ENCODE measurements around the gene CACNA1C.

The CACNA1C gene

DNA sequence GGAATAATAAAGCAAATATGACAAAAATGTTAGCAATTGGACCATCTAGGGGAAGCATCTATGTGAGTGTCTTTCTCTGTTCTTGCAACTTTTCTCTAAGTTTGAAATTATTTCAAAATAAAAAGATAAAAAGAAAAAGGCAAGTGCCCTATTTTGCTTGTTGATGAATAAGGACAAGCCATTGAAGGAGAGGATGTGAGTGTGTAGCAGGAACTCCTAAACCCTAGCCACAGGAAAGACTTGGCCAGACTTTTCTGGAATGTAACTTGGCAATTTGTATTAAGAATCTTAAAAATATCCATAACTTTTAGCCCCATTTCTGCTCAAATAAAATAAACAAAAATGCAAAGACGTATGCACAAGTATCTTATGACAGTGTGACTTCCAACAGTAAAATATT, 279.4 kb downstream of the CACNA1C start:
- in situ Hi-C loops (cut with HindIII; ENCODE audit: low pct_unique_long_range_greater_than_20kb, low sequenced_read_pairs) = no loop called here
- no peak for TF ChIP-seq JUND (IDR thresholded peaks at IDR 0.05; ENCODE audit: low read depth)
- DNase-seq (ENCODE audit: low read depth in 1 of 2, low spot score in 1 of 2) = no peak

DNA sequence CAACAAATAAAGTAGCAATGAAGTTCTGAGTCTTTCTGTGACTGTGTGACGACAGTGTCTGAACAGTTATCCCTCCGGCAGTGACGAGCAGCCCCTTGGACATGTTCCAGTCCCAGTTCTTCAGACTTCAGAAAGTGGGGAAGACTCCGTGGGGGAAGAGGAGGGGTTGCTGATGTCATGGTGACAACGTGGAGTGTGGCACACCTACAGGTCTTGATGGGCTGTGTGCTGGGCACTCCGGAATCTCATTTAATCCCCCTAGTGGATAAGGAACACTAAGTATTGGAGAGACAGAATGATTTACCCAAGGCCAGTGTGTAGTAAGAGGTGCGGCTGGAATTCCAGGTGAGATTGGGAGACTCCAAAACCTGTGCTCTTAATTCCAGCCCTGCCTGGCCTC, 280.2 kb downstream of the CACNA1C start:
- in situ Hi-C loops (cut with HindIII; ENCODE audit: low pct_unique_long_range_greater_than_20kb, low sequenced_read_pairs) = no loop called here
- DNase-seq (ENCODE audit: low read depth in 1 of 2, low spot score in 1 of 2) = no peak
- no peak for TF ChIP-seq JUND (IDR thresholded peaks at IDR 0.05; ENCODE audit: low read depth)

DNA sequence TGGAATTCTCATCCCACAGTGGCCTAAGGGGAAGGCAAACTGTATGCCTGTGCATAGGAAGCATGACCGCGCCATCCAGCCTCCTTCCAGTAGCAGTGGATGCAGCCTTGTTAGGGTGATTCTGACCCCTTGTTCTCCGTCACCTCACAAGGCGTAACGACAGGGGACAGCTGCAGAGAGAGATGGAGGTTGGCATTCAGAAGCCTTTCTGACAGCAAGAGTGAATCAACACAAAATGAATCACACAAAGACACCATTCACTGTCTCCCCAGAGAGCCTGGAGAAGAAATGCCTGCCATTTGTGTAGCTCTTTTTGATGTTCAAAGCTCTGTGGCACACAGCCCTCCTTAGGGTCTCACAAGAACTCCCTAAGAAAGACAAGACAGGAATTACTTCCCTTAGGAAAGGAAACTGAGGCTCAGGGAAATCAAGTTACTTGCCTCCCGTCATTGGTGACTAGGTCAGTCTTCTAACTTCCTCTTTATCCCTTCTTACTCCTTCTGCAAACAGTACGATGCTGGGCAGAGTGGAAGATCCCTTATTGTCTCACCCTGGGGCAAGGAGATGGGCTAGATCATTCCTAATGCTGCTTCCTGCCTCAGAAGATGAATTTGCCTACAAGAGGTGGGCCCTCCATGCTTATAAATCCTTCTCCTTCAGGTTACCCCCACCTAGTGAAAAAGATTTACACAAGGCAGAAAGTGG, 280.9 kb downstream of the CACNA1C start:
- in situ Hi-C loops (cut with HindIII; ENCODE audit: low pct_unique_long_range_greater_than_20kb, low sequenced_read_pairs) = no loop called here
- TF ChIP-seq JUND (IDR thresholded peaks at IDR 0.05; ENCODE audit: low read depth) = no peak
- no peak for DNase-seq (ENCODE audit: low read depth in 1 of 2, low spot score in 1 of 2)

DNA sequence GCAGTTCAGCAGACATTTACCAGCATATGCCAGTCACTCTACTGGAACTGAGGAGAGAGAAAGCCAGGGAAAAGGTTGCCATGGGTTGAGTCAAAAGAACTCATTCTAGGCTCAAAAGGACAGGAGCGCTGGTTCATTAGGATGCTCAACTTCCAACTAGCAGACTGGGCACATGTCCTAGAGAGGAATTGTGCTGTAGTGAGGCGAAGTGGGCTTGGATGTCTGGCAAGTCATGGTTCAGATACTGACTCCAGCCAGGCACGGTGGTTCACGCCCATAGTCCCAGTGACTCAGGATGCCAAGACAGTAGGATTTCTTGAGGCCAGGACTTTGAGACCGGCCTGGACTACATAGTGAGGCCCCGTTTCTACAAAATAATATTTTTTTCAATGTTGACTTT, 281.5 kb downstream of the CACNA1C start:
- in situ Hi-C loops (cut with HindIII; ENCODE audit: low pct_unique_long_range_greater_than_20kb, low sequenced_read_pairs) = no loop called here
- no peak for TF ChIP-seq JUND (IDR thresholded peaks at IDR 0.05; ENCODE audit: low read depth)
- DNase-seq (ENCODE audit: low read depth in 1 of 2, low spot score in 1 of 2) = no peak

DNA sequence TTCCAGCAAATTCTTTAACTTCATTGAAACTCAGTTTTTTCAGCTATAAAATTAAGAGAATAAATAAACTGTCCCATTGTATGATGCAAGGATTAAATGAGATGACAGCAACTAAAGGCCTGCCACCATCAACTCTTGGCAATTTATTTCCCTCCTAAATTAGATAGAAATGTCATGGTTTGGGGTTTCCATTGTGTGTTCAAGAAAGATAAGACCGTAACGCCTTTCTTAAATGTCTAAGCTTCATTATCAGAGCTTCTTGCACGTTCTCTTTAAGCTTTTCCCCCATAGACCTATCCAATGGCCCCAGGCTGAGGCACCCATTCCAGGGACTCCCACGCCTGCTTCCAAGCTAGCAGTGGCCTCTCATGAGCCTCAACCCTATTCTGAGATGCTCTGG, 281.9 kb downstream of the CACNA1C start:
- in situ Hi-C loops (cut with HindIII; ENCODE audit: low pct_unique_long_range_greater_than_20kb, low sequenced_read_pairs) = no loop called here
- no peak for TF ChIP-seq JUND (IDR thresholded peaks at IDR 0.05; ENCODE audit: low read depth)
- no peak for DNase-seq (ENCODE audit: low read depth in 1 of 2, low spot score in 1 of 2)

DNA sequence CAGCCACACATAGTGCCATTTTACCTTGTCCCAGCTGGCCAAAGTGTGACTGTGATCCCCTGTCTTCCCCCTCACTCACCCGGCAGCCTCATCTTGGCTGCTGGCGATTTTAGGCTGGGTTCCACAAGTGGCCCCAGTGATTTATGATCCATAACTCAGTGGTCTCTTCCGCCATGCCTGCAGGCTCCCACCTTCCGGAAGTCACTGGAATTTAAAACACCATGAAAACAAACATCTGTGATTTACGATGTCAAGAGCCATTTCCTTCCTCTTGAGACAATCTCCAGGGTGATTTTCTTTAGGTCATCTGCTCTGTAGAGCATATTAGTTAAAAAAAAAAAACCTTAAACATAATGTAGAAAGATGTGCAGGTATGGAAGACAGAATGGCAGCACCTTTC, 282.3 kb downstream of the CACNA1C start:
- DNase-seq (ENCODE audit: low read depth in 1 of 2, low spot score in 1 of 2) = no peak
- TF ChIP-seq JUND (IDR thresholded peaks at IDR 0.05; ENCODE audit: low read depth) = no peak
- in situ Hi-C loops (cut with HindIII; ENCODE audit: low pct_unique_long_range_greater_than_20kb, low sequenced_read_pairs) = no loop called here

DNA sequence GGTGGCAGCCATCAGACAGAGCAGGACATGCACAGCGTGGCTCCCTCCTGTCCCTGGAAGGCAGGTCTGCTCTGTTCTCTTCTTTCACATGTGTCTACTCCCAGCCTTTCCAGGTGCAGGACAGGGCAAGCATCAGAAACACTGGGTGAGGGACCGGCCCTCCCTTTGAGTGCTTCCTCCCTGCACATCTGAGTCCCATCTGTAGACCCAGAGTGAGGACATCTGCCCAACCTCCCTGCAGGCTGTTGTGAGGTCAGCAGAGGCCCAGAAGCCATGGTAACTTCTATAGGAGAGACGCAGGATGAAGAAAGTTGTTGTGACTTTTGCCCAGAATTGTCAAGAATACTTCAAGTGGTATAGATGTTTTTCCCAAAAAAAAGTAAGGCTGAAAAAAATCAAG, 282.7 kb downstream of the CACNA1C start:
- no peak for DNase-seq (ENCODE audit: low read depth in 1 of 2, low spot score in 1 of 2)
- TF ChIP-seq JUND (IDR thresholded peaks at IDR 0.05; ENCODE audit: low read depth) = no peak
- in situ Hi-C loops (cut with HindIII; ENCODE audit: low pct_unique_long_range_greater_than_20kb, low sequenced_read_pairs) = no loop called here

DNA sequence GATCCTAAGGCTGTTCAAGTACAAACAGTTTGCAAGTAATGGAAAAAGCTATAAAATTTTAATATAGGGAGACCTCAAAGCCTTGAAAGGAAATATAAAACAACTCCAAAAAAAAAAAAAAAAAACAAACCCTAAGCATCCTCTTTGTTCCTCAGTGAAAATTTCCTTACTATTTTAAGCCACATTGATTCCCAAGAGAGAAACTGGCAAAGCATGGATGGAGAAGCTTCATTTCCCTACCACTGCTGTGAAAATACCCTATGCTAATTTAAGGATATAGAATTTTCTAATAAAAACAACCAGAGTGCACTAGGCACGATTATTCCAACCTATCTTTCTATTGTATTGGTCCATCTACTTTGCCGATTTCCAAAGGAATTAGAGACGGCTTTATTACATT, 283.1 kb downstream of the CACNA1C start:
- DNase-seq (ENCODE audit: low read depth in 1 of 2, low spot score in 1 of 2) = no peak
- no peak for TF ChIP-seq JUND (IDR thresholded peaks at IDR 0.05; ENCODE audit: low read depth)
- in situ Hi-C loops (cut with HindIII; ENCODE audit: low pct_unique_long_range_greater_than_20kb, low sequenced_read_pairs) = no loop called here

DNA sequence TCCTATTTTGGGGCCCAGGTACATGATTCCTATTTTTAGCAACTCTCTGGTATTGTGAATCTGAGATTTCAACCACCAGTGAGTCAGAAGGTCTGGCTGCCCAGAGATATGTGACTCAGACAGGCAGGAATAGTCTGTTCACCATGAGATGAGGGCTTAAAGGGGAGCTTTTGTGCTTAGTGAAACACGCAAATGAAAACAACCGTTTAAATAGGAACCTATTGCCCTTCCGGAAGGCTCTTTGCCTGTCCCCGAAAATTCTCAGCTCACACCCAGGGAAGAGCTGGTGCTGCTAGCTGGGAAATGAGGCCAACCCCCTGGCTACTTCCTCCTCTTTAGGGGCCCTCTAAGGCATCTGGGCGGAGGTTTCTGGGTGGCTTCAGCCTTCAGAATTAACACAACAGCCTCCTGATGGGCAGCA, 283.6 kb downstream of the CACNA1C start:
- in situ Hi-C loops (cut with HindIII; ENCODE audit: low pct_unique_long_range_greater_than_20kb, low sequenced_read_pairs) = no loop called here
- DNase-seq (ENCODE audit: low read depth in 1 of 2, low spot score in 1 of 2) = no peak
- TF ChIP-seq JUND (IDR thresholded peaks at IDR 0.05; ENCODE audit: low read depth) = no peak

DNA sequence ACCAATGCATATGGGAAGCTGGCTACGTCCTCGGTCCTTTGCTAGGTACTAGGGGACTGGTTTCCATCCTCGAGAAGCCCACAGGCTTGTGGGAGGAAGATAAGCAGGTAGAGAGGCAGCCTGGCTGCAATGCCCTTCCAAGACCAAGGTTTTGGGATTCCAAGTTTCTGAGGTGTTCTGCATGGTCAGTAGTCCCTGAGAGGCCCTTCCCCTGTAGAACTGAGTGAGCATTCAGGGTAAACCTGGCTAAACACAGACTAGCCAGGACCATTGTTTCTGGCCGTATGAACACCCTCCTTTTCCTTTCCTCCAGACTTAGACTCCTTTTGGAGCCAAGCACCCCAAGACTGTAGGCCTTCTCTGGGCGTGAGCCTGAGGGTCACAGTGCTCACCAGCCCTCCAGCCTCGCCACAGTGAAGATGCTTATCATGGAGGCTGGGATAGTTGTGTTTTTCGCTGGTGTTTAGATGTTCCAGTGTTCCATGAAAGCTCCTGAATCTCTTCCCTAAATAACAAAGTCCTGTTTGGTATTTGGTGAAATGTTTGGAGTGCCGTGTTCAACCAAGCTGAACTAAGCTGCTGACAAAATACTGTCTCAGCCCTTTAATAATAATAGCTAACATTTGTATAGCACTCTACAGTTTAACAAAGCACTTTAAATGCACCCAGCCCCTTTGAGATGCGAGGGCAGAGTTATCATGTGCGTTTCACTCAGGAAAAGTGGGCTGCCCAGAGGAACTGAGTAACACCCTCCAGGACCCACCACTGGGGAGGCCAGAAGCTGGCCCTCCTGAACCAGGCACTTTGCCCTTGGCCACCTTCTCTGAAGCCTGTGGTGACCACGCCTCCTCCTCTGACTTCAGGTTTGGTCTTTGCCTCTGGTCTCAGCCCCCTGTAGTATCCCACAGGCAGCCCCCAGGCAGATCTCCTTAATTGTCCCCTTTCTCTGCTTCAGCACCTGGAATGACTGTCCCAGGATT, 284.5 kb downstream of the CACNA1C start:
- in situ Hi-C loops (cut with HindIII; ENCODE audit: low pct_unique_long_range_greater_than_20kb, low sequenced_read_pairs) = no loop called here
- TF ChIP-seq JUND (IDR thresholded peaks at IDR 0.05; ENCODE audit: low read depth) = no peak
- no peak for DNase-seq (ENCODE audit: low read depth in 1 of 2, low spot score in 1 of 2)

DNA sequence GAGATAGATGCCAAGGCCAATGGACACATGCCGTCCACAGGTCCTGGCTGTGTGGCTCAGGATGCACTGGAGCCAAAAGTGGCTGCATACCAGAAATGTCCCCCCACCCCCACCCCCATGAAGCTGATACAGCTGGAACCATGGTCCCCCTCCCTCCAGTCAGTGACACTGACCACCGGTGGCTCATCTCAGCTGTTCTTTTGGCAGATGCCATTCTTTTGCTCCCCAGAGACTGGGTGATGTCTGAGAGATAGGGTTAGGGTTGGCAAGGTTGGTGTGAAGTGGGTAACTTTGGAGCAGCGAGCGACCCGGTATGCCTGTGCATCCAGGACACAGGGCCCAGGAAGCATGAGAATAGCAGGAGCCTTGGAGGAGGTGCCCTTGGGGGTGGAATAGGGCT, 285.6 kb downstream of the CACNA1C start:
- DNase-seq (ENCODE audit: low read depth in 1 of 2, low spot score in 1 of 2) = no peak
- TF ChIP-seq JUND (IDR thresholded peaks at IDR 0.05; ENCODE audit: low read depth) = no peak
- in situ Hi-C loops (cut with HindIII; ENCODE audit: low pct_unique_long_range_greater_than_20kb, low sequenced_read_pairs) = no loop called here

DNA sequence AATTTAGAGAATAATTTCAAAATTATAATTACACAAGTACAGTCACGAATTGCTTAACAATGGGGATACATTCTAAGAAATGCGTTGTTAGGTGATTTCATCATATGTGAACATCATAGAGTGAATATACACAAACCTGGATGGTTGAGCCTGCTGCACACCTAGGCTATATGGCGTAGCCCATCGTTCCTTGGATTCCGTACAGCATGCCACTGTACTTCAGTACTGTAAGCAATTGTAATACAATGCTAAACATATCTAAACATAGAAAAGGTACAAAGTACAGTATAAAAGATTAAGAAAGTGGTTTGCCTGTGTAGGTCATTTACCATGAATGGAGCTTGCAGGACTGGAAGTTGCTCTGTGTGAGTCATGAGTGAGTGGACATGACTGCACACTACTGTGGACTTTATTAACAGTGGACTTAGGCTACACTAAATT, 286.2 kb downstream of the CACNA1C start:
- DNase-seq (ENCODE audit: low read depth in 1 of 2, low spot score in 1 of 2) = no peak
- TF ChIP-seq JUND (IDR thresholded peaks at IDR 0.05; ENCODE audit: low read depth) = no peak
- in situ Hi-C loops (cut with HindIII; ENCODE audit: low pct_unique_long_range_greater_than_20kb, low sequenced_read_pairs) = no loop called here
